ENCODE measurements around the gene AAMP. TPM values are rescaled to one million over a fixed set of nuclear protein-coding genes. Genes with fewer than 3 reads are reported as not detected.

Gene AAMP
- total and polyA plus RNA-seq, 2 donors from 2014 or later, result 70.1 to 108 TPM

DNA sequence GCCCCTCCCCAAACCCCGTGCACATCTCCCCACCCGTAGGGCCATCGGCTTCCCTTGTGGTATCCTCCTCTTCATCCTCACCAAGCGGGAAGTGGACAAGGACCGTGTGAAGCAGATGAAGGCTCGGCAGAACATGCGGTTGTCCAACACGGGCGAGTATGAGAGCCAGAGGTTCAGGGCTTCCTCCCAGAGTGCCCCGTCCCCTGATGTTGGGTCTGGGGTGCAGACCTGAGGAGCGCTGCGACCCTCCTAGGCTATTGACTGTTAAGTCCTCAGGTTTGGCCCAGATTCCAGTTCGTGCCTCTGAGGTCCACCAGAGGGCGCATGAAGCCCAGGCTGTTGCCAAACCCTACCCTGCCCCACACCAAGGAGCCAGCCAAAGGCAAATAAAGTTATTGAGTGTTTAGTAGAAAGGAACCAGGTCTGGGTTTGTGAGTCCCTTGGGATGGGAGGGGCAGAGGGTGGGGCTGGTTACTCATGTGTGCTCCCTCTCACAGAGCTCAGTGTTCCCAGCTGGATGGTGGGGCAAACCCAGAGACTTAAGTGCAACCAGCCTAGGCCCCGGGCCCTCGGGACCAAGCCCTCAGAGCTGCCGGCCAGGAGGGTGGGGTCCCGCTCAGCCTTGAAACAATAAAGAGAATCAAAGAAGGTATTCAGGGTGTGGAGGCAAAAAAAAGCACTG, 2.7 kb upstream of the AAMP start:
- intact Hi-C loops (cut with DNase I), result loop anchor here (10.0 kb wide), 1 partner anchor 192 kb away; no protein-coding TSS in a partner anchor
- no peaks in the 10 kb centered on the region for H3K9me3 ChIP-seq (ENCODE audit: control insufficient read depth in 2 of 3, insufficient read depth in 1 of 3, low read length in 3 of 3)
- peak overlapping the region; percentile 12 to 59 for H3K27ac ChIP-seq (ENCODE audit: low read depth in 2 of 2, low read length in 2 of 2)
- DNase-seq (peak; percentile 82 to 95 (median 89)), FAIRE-seq (no peak)
- peaks cover 0 to 29% (median 8%) of the 10 kb centered on the region in 3 donors for H3K4me1 ChIP-seq (ENCODE audit: control insufficient read depth in 2 of 3, insufficient read depth in 2 of 3, low read depth in 1 of 3, low read length in 3 of 3)
- peaks cover 0 to 42% (median 35%) of the 10 kb centered on the region in 3 donors for H3K36me3 ChIP-seq (ENCODE audit: control insufficient read depth in 2 of 3, insufficient read depth in 3 of 3, low read length in 3 of 3)
- TF ChIP-seq, protein P1, sequence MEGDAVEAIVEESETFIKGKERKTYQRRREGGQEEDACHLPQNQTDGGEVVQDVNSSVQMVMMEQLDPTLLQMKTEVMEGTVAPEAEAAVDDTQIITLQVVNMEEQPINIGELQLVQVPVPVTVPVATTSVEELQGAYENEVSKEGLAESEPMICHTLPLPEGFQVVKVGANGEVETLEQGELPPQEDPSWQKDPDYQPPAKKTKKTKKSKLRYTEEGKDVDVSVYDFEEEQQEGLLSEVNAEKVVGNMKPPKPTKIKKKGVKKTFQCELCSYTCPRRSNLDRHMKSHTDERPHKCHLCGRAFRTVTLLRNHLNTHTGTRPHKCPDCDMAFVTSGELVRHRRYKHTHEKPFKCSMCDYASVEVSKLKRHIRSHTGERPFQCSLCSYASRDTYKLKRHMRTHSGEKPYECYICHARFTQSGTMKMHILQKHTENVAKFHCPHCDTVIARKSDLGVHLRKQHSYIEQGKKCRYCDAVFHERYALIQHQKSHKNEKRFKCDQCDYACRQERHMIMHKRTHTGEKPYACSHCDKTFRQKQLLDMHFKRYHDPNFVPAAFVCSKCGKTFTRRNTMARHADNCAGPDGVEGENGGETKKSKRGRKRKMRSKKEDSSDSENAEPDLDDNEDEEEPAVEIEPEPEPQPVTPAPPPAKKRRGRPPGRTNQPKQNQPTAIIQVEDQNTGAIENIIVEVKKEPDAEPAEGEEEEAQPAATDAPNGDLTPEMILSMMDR (IDR thresholded peaks at IDR 0.05; ENCODE audit: borderline replicate concordance, extremely low read depth, insufficient read depth), result peak; percentile 90
- no peaks in the 10 kb centered on the region for H3K27me3 ChIP-seq (ENCODE audit: control insufficient read depth, insufficient read depth, low read length)
- H3K9ac ChIP-seq (ENCODE audit: low read length in 3 of 3), result no peak overlapping the region
- H3K4me3 ChIP-seq (ENCODE audit: low read length in 3 of 3), result no peak overlapping the region

DNA sequence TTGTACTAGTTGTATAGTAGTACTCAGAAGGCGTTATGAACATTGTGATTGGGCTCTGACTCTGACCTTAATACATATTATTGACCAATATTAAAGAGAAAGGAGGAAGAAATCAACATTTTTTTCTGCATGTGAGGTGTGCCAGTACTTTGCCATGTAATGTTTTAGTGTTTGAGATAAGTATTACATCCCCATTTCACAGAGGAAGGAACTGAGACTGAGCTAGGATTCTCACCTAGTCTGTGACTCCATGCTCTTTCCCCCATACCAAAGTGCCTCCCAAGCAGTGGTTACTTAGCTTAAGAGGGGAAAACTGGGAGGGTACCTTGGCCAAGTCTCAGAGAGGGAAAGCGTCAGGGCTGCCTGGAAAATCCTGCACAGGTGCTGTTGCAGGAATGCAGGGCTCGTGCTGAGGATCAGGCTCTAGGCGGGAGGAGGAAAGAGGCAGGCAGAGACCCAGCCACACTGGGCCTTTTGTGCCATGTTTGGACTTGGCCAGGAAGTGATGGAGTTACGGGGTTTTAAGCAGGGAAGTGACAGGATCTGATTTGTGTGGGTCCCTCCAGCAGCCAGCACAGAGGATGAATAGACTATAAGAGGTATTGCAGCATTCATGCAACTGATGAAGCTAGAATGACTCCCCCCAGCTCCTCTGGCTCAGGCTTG, 2.1 kb upstream of the AAMP start:
- DNase-seq (peak in 1 of 5 donors; percentile 54), FAIRE-seq (no peak)
- Histone ChIP-seq H3K36me3 (ENCODE audit: control insufficient read depth in 2 of 3, insufficient read depth in 3 of 3, low read length in 3 of 3) (peaks cover 0 to 42% (median 32%) of the 10 kb centered on the region in 3 donors), H3K27me3 (ENCODE audit: control insufficient read depth, insufficient read depth, low read length) (no peaks in the 10 kb centered on the region), H3K4me1 (ENCODE audit: control insufficient read depth in 2 of 3, insufficient read depth in 2 of 3, low read depth in 1 of 3, low read length in 3 of 3) (peaks cover 0 to 29% (median 8%) of the 10 kb centered on the region in 3 donors), H3K9me3 (ENCODE audit: control insufficient read depth in 2 of 3, insufficient read depth in 1 of 3, low read length in 3 of 3) (no peaks in the 10 kb centered on the region), H3K27ac (ENCODE audit: low read depth in 2 of 2, low read length in 2 of 2) (peak overlapping the region; percentile 40 to 43), H3K9ac (ENCODE audit: low read length in 3 of 3) (peak overlapping the region in 2 of 3 donors; percentile 43 to 56), H3K4me3 (ENCODE audit: low read length in 3 of 3) (peak overlapping the region in 2 of 3 donors; percentile 3 to 81)
- intact Hi-C loops (cut with DNase I), result loop anchor here (10.0 kb wide), 1 partner anchor 193 kb away; no protein-coding TSS in a partner anchor
- TF ChIP-seq, protein P1 (IDR thresholded peaks at IDR 0.05; ENCODE audit: borderline replicate concordance, extremely low read depth, insufficient read depth), result no peak

DNA sequence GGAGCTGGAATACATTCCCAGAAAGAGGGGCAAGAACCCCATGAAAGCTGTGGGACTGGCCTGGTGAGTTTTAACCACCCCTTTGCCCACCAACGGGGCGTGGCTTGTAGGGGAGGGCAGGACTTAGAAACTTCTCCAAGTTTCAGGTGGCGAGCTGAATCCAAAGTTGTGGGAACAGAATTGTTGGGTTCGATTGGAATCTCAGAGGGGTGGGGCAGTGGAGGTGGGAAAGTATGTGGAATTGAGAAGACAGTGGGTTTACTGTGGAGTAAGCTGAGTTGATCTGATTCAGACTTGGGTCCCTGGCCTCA, 1.5 kb upstream of the AAMP start:
- H3K27me3 ChIP-seq (ENCODE audit: control insufficient read depth, insufficient read depth, low read length), result no peaks in the 10 kb centered on the region
- peak overlapping the region in 2 of 3 donors; percentile 43 to 56 for H3K9ac ChIP-seq (ENCODE audit: low read length in 3 of 3)
- TF ChIP-seq, protein P1 (IDR thresholded peaks at IDR 0.05; ENCODE audit: borderline replicate concordance, extremely low read depth, insufficient read depth), result no peak
- peaks cover 0 to 29% (median 8%) of the 10 kb centered on the region in 3 donors for H3K4me1 ChIP-seq (ENCODE audit: control insufficient read depth in 2 of 3, insufficient read depth in 2 of 3, low read depth in 1 of 3, low read length in 3 of 3)
- intact Hi-C loops (cut with DNase I), result loop anchor here (10.0 kb wide), 1 partner anchor 193 kb away; no protein-coding TSS in a partner anchor
- H3K9me3 ChIP-seq (ENCODE audit: control insufficient read depth in 2 of 3, insufficient read depth in 1 of 3, low read length in 3 of 3), result no peaks in the 10 kb centered on the region
- H3K4me3 ChIP-seq (ENCODE audit: low read length in 3 of 3), result peak overlapping the region in 2 of 3 donors; percentile 81 to 95
- FAIRE-seq (no peak), DNase-seq (no peak)
- peaks cover 0 to 42% (median 26%) of the 10 kb centered on the region in 3 donors for H3K36me3 ChIP-seq (ENCODE audit: control insufficient read depth in 2 of 3, insufficient read depth in 3 of 3, low read length in 3 of 3)
- peak overlapping the region; percentile 5 to 43 for H3K27ac ChIP-seq (ENCODE audit: low read depth in 2 of 2, low read length in 2 of 2)
